ENCODE measurements around the gene PITRM1.
A peak's percentile ranks its signal among the peaks of the same experiment; 100 is the strongest.
"Not testable (repeated sequence)": the region's sequence is repeated elsewhere in the genome, so short reads cannot be mapped to it uniquely, and the experiment has no call there.

Gene PITRM1

DNA sequence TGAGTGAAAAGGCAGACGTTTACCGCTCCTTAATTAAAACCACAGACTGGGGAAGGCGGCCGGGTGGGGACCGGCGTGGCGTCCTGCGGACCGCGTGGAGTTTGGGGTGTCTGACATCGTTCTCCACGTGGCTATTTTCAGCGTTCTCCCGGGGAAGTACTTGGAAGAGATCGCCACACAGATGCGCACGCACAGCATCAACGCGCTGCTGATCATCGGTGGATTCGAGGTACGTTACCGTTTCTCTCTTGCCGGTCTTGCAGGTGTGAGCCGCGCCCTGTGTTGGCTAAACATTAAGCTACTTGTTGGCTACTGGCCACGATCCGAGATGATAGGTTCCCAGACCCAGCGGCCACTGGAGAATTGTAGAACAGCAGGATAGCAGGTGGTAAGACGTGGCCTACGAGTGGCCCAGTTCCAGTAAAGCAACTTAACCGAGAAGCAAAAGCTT, 53.9 kb downstream of the PITRM1 start:
- no peak for DNase-seq

DNA sequence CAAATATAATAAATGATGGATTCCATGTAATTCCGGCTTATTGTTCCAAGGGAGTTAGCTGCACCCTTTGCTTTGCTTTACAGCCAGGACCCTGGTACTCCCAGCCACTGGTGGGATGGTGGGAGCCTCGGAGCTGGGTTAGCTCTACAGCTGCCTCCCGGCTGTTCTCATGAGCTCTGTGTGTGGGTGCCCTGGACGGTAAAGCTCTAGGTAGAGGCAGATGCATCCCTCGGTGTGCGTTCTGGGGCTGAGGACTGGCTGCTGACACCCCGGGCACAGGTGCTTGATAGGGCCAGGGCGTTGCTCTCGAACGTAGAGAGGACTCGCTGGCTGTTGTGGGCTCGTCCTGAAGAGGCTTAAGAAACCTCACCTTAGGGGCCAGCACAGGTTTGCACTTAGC, 55.1 kb downstream of the PITRM1 start:
- no peak for DNase-seq

DNA sequence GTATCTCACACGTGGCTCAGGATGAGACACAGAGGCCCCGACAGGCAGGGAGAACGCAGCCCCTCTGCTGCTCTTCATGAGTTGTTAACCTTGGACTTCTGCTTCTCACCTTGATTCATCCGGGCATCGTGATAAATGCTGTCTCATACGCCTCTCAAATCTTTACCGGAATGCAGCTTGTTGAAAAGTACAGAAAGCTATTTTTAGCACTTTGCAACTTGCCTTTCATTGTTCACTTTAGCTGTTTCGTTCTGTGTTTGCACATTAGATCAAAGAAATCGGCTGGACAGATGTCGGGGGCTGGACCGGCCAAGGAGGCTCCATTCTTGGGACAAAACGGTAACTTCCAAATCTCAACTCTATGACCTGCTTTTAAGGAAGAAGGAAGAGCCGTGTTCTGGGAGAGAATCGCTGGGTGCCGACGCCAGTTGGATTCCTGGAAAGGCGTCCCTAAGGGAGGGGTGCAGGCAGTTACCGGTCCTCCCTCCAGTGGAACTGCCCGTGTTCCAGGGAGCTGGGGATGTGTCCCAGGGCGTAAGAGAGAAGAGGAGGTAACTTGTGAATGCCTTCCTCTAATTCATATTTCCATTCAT, 56.0 kb downstream of the PITRM1 start:
- no peak for DNase-seq

DNA sequence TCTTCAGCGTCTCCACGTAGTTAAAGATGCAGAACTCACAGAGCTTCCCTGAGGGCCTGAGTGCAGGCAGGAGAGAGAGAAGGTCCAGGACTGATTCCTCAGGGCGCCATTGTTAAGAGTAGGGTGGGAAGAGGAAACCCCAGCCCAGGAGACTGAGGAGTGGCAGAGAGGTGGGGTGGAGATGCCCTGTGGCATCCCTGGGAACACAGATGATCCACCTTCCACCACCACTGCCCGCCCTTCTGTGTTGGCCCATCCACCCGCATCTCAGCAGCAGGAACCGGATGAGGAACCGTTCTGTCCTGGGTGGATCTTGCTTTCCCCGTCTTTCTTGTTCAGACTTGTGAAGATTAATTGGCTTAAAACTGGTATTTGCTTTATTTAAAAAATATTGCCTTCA, 56.9 kb downstream of the PITRM1 start:
- no peak for DNase-seq

DNA sequence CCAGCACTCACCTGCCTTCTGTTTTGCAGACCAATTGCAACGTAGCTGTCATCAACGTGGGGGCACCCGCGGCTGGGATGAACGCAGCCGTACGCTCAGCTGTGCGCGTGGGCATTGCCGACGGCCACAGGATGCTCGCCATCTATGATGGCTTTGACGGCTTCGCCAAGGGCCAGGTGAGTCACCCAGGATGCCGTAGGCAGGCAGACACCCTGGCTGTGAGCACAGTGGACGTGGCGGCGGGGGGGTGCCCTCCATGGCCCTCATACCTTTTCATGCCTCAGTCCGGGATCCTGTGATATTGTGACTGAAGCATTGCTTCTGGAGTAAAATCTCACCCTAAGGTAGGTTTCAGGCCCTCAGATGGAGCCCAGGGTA, 59.2 kb downstream of the PITRM1 start:
- no peak for DNase-seq

DNA sequence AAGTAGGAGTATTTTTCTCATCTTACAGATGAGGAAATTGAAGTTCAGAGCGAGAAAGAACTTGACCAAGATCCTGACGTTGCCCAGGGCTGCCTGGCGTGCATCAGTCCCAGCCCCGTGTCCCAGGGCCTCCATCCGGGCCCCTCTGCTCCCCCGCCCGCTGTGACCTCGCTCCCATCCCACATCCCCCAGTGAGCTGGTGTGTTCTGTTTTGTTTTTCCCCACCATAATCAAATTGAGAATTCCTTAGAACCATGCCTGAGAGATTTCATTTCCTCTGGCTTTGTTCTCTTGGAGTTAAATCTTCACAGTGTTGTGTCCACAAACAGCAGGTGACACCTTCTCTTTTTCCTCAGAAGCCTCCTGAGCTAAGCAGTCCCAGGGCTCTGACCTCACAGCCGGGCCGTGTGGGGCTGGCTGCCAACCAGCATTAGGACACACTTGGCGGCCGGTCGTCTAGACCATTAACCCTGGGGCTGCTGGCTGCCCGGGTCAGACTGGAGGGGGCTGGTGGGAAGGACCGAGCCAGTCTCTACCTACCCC, 60.9 kb downstream of the PITRM1 start:
- DNase-seq = no peak

DNA sequence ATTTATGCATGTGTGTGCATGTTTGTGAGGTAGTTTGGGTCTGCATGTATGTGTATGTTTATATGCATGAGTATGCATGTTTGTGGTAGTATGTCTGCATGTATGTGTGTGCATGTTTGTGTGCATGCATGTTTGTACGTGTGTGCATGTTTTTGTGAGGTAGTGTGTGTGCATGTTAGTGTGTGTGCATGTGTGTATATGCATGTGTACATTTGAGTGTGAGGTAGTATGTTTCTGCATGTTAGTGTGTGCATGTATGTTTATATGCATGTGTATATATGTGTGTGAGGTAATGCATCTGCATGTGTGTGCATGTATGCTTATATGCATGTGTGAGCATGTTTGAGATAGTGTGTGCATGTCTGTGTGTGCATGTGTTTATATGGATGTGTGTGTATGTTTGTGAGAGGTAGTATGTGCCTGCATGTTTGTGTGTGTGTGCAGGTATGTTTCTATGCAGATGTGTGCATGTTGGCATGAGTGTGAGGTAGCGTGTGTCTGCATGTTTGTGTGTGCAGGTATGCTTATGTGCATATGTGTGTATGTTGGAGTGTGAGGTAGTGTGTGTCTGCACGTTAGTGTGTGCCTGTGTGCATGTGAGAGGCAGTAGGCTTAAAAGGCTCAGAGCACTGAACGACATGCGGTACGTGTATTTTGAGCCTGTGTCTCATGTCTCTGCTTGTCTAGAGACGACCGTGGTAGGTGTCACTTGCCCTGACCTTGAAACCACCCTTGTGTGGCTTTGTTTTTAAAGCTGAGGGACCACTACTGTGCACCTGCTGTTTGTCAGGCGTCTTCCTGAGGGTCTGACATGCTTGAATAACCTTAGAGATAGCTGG, 61.6 kb downstream of the PITRM1 start:
- DNase-seq = no peak

DNA sequence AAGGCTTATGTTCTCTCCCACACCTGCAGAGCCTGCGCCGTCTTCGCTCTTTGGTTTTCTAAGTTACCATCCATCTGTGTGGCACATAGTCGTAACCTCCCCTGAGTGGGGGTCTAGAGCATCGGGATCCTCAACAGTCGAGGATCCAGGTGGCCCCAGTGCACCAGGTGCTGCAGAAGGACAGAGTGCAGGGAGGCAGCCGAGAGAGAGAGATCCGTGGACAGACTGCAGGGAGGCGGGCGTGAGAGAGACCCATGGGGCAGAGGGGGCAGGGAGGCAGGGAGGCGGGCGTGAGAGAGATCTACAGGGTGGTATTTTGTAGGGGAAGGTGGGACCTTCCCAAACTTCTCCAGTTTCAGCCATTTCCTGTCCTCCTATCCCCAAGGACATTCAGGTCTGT, 62.9 kb downstream of the PITRM1 start:
- DNase-seq = no peak

DNA sequence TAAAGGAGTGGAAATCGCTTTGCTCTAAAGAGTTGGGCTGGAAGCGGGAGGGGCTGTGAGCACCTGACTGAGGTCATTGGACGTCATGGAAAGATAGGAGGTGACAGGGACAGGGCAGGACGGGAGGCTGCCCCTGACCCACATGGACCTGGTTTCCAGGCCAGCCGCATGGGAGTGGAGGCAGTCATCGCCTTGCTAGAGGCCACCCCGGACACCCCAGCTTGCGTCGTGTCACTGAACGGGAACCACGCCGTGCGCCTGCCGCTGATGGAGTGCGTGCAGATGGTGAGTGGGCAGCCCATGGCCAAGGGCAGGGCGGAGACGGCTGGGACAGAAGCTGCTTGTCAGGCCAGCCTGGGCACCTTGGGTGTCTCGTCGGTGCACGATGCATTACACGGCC, 63.4 kb downstream of the PITRM1 start:
- DNase-seq = no peak

DNA sequence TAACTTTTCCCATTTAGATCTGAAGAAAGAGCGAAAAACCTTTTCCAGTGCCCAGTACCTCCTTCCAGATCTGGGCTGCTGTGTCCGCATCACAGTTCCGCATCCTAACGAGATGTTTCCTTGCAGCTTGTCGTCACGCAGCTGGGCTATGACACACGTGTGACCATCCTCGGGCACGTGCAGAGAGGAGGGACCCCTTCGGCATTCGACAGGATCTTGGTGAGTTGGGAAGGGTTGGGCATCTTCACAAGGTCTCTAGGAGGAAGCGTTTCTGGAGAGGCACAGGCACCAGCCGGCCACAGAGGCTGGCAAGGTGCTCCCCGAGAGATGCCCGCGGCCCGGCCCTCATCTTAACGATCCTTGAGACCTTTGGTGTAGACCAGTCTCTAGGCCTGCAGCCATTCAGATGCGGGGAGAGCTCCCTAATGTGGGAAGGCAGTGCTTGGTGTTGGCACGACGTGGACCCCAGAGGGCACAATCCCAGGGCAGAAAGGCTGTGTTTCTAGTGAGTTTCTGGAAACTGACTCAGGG, 63.9 kb downstream of the PITRM1 start:
- no peak for DNase-seq

DNA sequence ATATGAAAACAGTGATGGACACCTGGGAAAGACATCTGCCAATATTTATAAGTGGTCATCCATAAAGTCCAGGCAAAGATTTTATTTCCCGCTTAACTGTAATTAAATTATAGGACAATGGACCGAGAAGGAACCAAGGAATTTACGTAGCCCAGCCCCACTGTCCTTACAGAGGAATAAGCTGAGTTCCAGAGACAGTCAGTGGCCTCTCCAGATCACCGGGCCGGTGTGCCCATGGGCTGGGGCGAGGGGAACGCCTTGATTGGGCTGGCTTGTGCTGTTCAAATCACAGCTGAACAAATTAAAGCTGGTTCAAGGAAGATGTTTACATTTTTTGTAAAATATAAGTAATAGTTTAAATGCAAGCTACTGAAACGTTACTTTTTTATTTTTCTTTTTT, 64.5 kb downstream of the PITRM1 start:
- no peak for DNase-seq

DNA sequence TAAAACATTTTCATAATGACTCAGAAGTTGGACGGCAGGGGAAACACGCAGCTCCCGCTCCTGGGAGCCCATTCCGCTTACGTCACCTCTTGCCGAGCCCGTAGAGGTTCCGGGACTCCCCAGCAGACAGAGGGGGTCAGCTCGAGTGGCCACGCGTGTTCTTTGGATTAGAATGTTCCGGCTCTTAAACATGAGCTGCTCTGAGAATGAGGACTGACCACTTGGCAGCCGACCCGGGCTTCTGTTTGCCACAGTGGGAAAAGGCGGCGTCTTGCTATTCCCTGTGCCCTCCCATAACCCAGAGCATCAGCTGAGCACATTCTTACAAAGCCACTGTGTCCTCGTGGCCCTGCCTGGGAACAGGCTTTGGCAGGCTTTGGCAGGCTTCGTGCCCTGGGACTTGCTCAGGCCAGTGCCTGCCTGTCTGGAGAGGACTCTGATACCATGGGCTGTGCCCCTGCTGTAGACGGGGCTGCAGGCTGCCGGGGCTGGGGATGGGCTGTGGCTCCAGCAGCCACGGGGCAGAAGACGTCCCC, 65.1 kb downstream of the PITRM1 start:
- no peak for DNase-seq

DNA sequence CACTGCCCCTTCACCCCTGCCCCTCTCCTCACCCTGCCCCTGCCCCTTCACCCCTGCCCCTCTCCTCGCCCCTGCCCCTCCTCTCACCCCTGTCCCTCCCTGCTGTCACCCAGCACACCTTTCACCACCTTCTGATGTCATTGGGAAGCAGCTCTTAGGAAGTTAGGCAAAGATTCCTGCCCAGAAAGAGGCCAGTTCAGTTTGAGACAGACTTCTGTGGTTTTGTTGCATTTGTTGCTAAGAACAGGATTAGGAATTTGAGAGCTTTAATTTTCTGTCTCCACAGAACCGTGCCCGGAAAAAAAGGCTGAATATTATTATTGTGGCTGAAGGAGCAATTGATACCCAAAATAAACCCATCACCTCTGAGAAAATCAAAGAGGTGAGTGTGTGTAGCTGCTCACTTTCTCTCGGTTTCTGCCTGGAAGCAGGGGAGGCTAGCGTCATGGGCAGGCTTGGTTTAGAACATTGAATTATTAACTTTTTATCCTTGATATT, 65.6 kb downstream of the PITRM1 start:
- no peak for DNase-seq

DNA sequence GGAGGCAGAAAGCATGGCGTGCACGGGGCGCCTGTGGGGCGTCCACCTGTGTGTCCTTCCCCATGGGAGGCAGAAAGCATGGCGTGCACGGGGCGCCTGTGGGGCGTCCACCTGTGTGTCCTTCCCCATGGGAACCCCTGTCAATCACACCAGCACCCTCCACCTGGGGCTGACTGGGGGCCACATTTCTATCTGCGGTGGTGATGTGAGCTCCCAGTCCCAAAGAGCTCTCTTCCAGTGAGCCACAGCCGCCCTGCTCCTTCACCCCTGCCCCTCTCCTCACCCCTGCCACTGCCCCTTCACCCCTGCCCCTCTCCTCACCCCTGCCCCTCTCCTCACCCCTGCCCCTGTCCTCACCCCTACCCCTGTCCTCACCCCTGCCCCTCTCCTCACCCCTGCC, 66.3 kb downstream of the PITRM1 start:
- DNase-seq = not testable (repeated sequence)

DNA sequence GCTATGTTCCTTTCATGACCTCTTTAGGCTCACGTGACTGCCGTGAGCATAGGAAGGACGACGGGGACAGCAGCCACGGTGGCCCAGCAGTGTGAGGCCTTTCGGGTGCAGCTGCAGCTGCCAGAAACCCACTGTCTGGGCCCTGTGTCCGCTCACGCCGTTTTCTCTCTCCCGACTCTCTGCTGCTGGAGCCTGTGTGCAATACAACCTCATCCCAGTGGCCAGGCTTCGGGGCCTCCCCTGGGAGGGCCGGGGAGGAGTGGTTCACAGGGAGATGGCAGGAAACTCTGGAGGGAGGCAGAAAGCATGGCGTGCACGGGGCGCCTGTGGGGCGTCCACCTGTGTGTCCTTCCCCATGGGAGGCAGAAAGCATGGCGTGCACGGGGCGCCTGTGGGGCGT, 66.7 kb downstream of the PITRM1 start:
- DNase-seq = no peak

DNA sequence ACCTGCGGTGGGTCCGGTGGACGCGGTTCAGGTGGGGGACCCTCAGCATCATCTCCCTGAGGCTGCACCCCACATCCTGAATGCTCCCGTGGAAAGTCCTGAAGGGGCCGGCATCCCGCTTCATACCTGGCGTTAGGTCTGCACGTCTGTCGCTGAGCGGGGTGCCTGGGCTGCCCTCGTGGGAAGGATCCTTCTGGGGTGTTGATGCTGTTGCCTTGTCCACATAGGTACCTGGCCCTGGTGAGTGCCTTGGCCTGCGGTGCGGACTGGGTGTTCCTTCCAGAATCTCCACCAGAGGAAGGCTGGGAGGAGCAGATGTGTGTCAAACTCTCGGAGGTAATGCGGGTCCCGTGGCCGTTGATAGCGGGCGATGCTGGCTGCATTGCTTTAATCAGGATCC, 67.4 kb downstream of the PITRM1 start:
- no peak for DNase-seq

DNA sequence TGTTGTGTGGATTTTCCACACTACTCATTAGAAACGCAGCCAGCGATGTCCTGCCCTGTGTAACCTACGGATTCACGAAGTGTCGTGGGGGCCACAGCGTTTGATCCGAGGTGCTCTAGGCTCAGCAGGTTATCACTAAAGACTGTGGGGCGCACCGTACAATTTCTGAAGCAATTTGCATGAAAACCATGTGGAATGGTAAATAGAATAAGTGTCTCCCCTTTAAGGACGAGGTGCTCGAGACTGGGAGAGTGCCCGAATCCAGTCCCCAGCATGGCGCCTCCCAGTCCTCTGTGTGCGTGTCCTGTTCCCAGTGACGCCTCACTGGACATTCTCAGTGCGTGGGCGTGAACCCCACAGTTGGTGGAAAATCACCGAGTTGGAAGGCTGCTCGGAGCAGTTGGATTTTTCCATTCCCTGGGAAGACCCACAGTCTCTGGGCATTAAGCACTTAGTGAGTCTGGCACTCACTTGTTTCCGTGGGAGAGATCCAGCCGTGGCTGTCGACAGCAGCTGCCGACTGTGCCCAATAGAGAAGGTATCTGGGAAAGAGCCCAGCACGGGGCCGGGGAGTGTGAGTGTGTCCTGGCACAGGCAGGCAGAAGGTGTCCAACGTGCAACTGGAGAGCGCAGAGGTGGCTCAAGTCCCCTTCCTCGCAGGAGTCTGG, 68.2 kb downstream of the PITRM1 start:
- DNase-seq = no peak

DNA sequence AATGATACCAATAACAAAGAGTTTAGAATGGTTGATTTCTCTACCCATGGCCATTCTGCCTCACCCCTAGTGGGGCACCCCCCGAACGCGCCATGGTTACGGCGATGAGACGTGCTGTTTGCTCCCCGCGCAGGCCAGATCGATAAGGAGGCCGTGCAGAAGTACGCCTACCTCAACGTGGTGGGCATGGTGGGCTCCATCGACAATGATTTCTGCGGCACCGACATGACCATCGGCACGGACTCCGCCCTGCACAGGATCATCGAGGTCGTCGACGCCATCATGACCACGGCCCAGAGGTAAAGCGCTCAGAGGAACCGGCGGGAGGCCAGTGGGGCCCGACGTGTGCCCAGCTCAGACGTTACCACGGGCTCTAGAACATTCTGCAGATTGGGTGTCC, 68.9 kb downstream of the PITRM1 start:
- no peak for DNase-seq

DNA sequence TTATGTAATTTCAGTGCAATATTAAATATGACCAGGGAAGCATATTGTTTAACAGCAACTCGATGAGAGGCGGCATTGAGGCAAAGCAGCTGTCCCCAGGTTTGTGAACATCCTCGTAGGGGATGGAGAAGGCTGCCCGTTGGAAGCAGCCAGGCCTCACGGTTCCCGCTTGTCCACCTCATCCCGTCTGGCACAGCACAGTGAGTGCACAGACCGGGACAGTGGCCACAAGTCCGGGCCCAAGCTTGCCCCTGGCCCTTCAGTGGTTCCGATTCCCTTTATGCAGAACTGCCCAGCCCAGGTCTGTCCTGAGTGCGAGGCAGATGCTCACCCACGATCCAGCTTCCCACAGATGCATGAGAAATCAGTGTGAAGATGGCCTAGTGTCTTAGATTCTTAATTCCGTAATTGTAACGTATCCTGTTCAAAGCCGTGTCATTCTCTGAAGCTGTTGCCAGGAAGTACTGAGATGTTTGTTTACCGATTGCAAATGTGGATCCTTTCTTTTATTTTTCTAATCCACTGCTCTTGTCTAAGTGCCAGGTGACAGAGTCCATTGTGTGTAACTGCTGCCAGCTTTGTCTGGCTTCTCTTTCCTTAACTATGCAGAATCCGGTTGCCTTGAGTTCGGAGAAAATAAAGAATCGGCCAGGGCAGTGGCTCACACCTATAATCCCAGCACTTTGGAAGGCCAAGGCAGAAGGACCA, 69.7 kb downstream of the PITRM1 start:
- peak; percentile 14 for DNase-seq

DNA sequence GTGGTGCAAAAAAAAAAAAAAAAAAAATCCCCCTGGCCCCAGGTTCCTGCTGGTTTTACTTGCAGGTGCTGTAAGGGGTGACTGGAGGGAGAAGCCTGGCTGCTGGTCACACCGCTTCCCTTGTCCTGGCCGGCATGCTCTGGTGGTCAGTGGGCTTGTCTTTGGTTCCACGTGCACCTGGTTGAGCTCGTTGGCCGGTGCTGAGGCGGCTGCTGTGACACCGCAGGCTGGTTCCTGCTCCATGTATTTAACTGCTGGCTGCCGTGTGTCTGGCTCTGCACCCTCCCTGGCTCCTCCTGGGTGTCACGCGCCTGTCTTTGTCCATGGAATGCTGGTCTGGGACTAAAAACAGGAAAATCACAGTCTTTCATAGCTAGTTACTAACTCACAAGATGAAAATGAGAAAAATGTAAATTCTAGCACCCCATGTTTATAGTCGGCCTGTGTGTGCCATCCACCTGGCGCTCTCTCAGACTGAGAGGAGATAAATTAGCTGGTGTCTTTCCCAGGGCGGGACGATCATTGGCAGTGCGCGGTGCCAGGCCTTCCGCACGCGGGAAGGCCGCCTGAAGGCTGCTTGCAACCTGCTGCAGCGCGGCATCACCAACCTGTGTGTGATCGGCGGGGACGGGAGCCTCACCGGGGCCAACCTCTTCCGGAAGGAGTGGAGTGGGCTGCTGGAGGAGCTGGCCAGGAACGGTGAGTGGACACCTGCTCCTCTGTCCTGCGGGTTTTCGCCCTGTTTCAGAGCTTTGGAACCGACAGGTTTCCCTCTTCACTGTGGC, 71.5 kb downstream of the PITRM1 start:
- DNase-seq = no peak

DNA sequence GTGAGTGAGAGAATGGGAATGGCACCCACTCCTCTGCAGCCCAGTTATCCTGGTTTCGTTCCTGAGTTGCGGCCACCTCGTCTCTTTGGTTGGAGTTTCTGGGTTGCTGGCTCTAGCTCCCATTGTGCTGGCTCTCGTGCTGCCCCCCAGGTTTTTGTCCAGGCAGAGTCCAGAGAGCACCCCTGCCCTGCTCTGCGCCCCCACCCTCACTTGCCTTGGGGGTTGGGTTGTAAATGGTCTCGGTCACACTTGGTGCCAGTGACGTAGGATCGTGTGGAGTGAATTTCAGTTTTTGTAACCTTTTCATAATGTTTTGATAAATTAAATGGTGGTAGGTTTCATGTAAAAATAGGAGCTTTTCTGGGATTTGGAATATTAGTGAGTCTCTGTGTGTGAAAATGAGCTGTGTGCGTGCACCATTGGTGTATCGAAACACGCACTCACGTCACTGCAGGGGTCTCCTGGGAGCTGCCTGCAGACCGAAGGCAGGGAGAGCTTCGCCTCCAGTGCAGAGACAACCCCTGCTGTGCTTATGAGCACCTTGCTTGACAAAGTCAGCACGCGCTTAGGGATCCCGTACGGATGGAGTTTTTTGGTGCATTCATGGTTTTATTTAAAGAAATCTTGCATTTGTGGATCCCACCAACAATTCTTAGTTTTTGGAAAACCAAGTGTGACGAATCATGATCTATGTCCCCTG, 72.3 kb downstream of the PITRM1 start:
- no peak for DNase-seq
